Esophagus squamous epithelium (tissue), 5 donors: ENCODE results near the gene PRPS1. TPM values are rescaled to one million over a fixed set of nuclear protein-coding genes. Genes with fewer than 3 reads are reported as not detected.
A peak's percentile ranks its signal among the peaks of the same experiment; 100 is the strongest.

Source experiments
- DNase-seq: peaks from one replicate; lab custom pipeline; 2025; lab: John Stamatoyannopoulos, UW
- H3K27ac ChIP-seq, 4 donors: fragments of 200-600 bp; sonication (generic); one replicate each; pipeline ENCODE4 v1.5.1; 2016 to 2019; ENCODE audit warnings: mild to moderate bottlenecking in 1 of 4
- H3K27me3 ChIP-seq, 4 donors: fragments of 200-600 bp; sonication (generic); 1 replicate in 3 of 4; 2 replicates in 1 of 4; pipeline versions ENCODE4 v1.5.1 to v1.6.0; 2017 to 2021; ENCODE audit warnings: antibody characterized with exemption in 1 of 4
- H3K36me3 ChIP-seq, 3 donors: fragments of 200-600 bp; sonication (generic); one replicate each; pipeline ENCODE4 v1.5.1; 2016 to 2019
- H3K4me1 ChIP-seq, 3 donors: fragments of 200-600 bp; sonication (generic); one replicate each; pipeline ENCODE4 v1.5.1; 2017 to 2019
- H3K4me3 ChIP-seq, 4 donors: fragments of 200-600 bp; sonication (generic); 1 replicate in 3 of 4; 2 replicates in 1 of 4; pipeline ENCODE4 v1.5.1; 2016 to 2019; ENCODE audit warnings: mild to moderate bottlenecking in 2 of 4, moderate library complexity in 1 of 4
- H3K9me3 ChIP-seq, 3 donors: fragments of 200-600 bp; sonication (generic); one replicate each; pipeline ENCODE4 v1.5.1; 2016 to 2019
- CTCF ChIP-seq, 6 experiments: fragments of 450-650 bp in 4 of 6; fragments of 200-600 bp in 2 of 6; sonication (generic) in 2 of 6; IDR thresholded peaks; one replicate each; pipeline ENCODE4 v1.5.1; 2016 to 2019; ENCODE audit warnings: antibody characterized with exemption in 6 of 6, mild to moderate bottlenecking in 4 of 6, moderate library complexity in 4 of 6
- POLR2A ChIP-seq, 4 donors: fragments of 450-650 bp; IDR thresholded peaks; one replicate each; pipeline ENCODE4 v1.6.1; 2017; ENCODE audit warnings: antibody characterized with exemption in 4 of 4, mild to moderate bottlenecking in 4 of 4, moderate library complexity in 3 of 4
- WGBS, 2 donors: methylation state at CpG; one replicate each; pipeline ENCODE4 v1.1.5; 2018; 5-methylcytosine and 5-hydroxymethylcytosine counted together
- intact Hi-C: fragments of 100-400 bp; cut with DNase I; formaldehyde crosslinking; loops from one replicate; pipeline ENCODE4 v1.15.0; 2022
- total RNA-seq, 4 donors: library from RNA; depleted of rRNA; stranded (reverse); fragments of >200 nt; gene quantifications; one replicate each; pipeline ENCODE4 v1.1.0, GENCODE V29; 2016
- donor health status: DM: yes; HTN: yes; CAD: no.

Gene PRPS1
- total RNA-seq: 10 to 100 TPM in 3 of 4 donors, 1 to 10 TPM in 1; 9.1 to 18.1 (median 16.5) TPM

- 0 to 40% methylated on average over 5 to 26 of the region's 37 CpGs for WGBS, 2 donors
- Histone ChIP-seq H3K9me3 (no peaks in the 10 kb centered on the region), H3K4me1 (peaks cover 0 to 27% (median 0%) of the 10 kb centered on the region in 3 donors), H3K27me3 (no peaks in the 10 kb centered on the region), H3K4me3 (peak within 1 kb of the TSS; percentile 46 to 73 (median 61)), H3K36me3 (no peaks in the 10 kb centered on the region), H3K27ac (peak within 1 kb of the TSS; percentile 71 to 87 (median 82))
- intact Hi-C loops: no loop called here
- peak; percentile 45 for DNase-seq
- TF ChIP-seq CTCF (IDR thresholded peaks at IDR 0.05) (no peak), POLR2A (IDR thresholded peaks at IDR 0.05) (peak in 2 of 4 donors; percentile 47 to 71)
Measured at GRCh38 chrX:107627838-107628661, at the start of gene PRPS1. PRPS1 (plus strand) TSS chrX:107628510; CDS start chrX:107628629, 119 bp downstream.

- DNase-seq: no peak
- H3K36me3 ChIP-seq: no peaks in the 10 kb centered on the region
- no peaks in the 10 kb centered on the region for H3K4me1 ChIP-seq
- WGBS, 2 donors: 55 to 59% methylated on average over 3 of the region's 3 CpGs
- H3K27me3 ChIP-seq: no peaks in the 10 kb centered on the region
- no peak overlapping the region for H3K4me3 ChIP-seq
- TF ChIP-seq POLR2A (IDR thresholded peaks at IDR 0.05): no peak
- TF ChIP-seq CTCF (IDR thresholded peaks at IDR 0.05): no peak
- no peaks in the 10 kb centered on the region for H3K9me3 ChIP-seq
- intact Hi-C loops: no loop called here
- no peak overlapping the region for H3K27ac ChIP-seq
Measured at GRCh38 chrX:107579956-107580355, 48.4 kb upstream of the PRPS1 start.

- WGBS, 2 donors: 92 to 94% methylated on average over 4 of the region's 4 CpGs
- no peak for DNase-seq
Measured at GRCh38 chrX:107581923-107582322, 46.4 kb upstream of the PRPS1 start.

GRCh38 chrX:107589243-107589642 lies 39.1 kb upstream of the PRPS1 start:
- Histone ChIP-seq H3K4me1 (no peaks in the 10 kb centered on the region), H3K27ac (no peak overlapping the region), H3K9me3 (no peaks in the 10 kb centered on the region), H3K4me3 (no peak overlapping the region), H3K36me3 (no peaks in the 10 kb centered on the region), H3K27me3 (no peaks in the 10 kb centered on the region)
- TF ChIP-seq CTCF (IDR thresholded peaks at IDR 0.05) (no peak), POLR2A (IDR thresholded peaks at IDR 0.05) (no peak)
- 84 to 91% methylated on average over 5 to 6 of the region's 6 CpGs for WGBS, 2 donors
- no peak for DNase-seq
- intact Hi-C loops: no loop called here

More at GRCh38 chrX:107581923-107582322, 46.4 kb upstream of the PRPS1 start:
- H3K4me3 ChIP-seq: no peak overlapping the region
- H3K36me3 ChIP-seq: no peaks in the 10 kb centered on the region
- no peaks in the 10 kb centered on the region for H3K9me3 ChIP-seq
- TF ChIP-seq CTCF (IDR thresholded peaks at IDR 0.05): no peak
- intact Hi-C loops: no loop called here
- no peak overlapping the region for H3K27ac ChIP-seq
- no peaks in the 10 kb centered on the region for H3K4me1 ChIP-seq
- H3K27me3 ChIP-seq: no peaks in the 10 kb centered on the region

- H3K27me3 ChIP-seq: no peaks in the 10 kb centered on the region
- TF ChIP-seq POLR2A (IDR thresholded peaks at IDR 0.05) (no peak), CTCF (IDR thresholded peaks at IDR 0.05) (no peak)
- intact Hi-C loops: no loop called here
- H3K9me3 ChIP-seq: no peaks in the 10 kb centered on the region
- H3K36me3 ChIP-seq: no peaks in the 10 kb centered on the region
- no peak overlapping the region for H3K4me3 ChIP-seq
- DNase-seq: no peak
- WGBS, 2 donors: 40 to 55% methylated on average over 3 to 4 of the region's 4 CpGs
- H3K27ac ChIP-seq: no peak overlapping the region
- H3K4me1 ChIP-seq: no peaks in the 10 kb centered on the region
Measured at GRCh38 chrX:107596651-107597050, 31.7 kb upstream of the PRPS1 start.
